HG03378 (cell line): ENCODE measurements around the gene MAP7.
"Not testable (repeated sequence)": the region's sequence is repeated elsewhere in the genome, so short reads cannot be mapped to it uniquely, and the experiment has no call there.

Source experiments
- ATAC-seq: cut with Tn5 transposase; IDR thresholded peaks from one replicate; pipeline ENCODE4 v1.9.1; 2021; ENCODE audit warnings: mild to moderate bottlenecking, moderate library complexity; ENCODE audit not compliant: unreplicated experiment

The MAP7 gene

GRCh38 chr6:136315594-136315993 lies 234.6 kb downstream of the MAP7 start:
- no peak for ATAC-seq

GRCh38 chr6:136312975-136313374 lies 237.2 kb downstream of the MAP7 start:
- no peak for ATAC-seq

DNA sequence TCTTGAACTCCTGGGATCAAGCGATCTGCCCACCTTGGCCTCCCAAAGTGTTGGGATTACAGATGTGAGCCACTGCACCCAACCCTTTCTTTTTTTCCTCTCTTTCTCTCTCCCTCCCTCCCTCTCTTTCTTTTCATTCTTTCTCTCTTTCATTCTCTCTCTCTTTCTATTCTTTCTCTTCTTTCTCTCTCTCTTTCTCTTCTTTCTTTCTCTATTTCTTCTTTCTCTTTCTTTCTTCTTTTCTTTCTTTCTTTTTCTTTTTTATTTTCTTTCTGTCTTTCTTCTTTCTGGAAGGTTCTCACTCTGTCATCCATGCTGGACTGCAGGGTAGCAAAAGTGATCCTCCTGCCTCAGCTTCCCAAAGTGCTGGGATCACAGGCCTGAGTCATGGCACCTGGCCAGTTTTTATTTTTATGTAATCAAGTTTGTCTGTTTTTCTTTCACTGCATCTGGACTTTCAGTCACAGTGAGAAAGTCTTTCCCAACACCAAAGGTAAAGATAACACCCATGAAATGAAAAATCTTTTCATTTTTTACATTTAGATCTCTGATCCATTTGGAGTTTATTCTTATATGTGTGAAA lies 240.4 kb downstream of the MAP7 start:
- ATAC-seq: no peak

DNA sequence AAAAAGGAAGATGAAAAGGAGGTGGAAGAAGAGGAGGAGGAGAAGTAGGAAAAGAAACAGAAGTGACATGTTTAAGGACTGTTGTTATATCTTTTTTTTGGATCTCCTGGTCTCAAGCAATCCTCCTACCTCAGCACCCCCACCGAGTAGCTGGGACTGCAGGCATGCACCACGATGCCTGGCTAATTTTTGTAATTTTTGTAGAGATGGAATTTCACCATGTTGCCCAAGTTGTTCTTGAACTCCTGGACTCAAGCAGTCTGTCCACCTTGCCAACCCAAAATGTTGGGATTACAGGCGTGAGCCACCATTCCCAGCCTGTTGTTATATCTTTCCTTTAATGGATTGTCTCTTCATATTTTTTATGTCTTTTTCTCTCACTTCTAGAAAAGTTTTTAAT lies 241.1 kb downstream of the MAP7 start:
- no peak for ATAC-seq

- not testable (repeated sequence) for ATAC-seq
Observed at GRCh38 chr6:136308469-136308868, 241.8 kb downstream of the MAP7 start.

DNA sequence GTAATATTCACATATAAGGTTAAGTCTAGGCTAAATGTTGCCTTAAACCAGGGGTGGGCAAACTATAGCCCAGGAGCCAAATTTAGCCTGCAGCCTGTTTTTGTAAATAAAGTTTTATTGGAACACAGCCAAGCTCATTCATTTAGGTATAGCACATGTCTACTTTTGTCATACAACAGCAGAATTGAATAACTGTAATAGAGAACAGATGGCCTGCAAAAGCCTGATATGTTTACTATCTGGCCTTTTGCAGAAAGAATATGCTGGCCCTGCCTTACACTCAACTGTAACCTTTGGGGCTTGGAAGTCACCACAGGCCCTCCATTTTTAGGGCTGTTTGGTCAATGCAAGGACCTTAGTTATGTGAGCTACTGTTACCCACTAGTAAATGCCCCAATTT lies 242.9 kb downstream of the MAP7 start:
- ATAC-seq: no peak

- ATAC-seq: no peak
Observed at GRCh38 chr6:136306466-136306865, 243.8 kb downstream of the MAP7 start.

- no peak for ATAC-seq
Observed at GRCh38 chr6:136304410-136304809, 245.8 kb downstream of the MAP7 start.

DNA sequence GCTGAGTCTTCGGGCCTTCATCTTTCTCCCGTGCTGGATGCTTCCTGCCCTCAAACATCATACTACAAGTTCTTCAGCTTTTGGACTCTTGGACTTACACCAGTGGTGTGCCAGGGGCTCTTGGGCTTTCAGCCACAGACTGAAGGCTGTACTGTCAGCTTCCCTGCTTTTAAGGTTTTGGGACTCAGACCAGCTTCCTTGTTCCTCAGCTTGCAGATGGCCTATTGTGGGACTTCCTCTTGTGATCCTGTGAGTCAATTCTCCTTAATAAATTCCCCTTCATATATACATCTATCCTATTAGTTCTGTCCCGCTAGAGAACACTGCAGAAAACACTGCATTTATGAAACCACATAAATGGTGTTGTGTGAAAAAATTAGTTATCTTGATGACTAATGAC lies 246.7 kb downstream of the MAP7 start:
- ATAC-seq: no peak

DNA sequence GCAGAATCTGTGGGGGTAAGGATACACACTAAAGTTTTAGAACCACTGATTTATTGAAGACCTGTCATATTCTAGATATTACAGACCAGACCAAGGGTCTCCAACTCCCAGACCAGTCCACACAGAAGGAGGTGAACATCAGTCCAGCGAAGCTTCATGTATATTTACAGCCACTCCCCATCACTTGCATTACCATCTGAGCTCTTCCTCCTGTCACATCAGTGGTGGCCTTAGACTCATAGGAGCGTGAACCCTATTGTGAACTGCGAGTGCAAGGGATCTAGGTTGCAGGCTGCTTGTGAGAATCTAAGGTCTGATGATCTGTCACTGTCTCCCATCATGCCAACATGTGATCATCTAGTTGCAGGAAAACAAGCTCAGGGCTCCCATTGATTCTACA lies 255.6 kb downstream of the MAP7 start:
- no peak for ATAC-seq
